ENCODE measurements around the gene SERP1.

Gene SERP1

GRCh38 chr3:150538324-150539208 is 7.7 kb downstream of the SERP1 start:
- H3K4me3 ChIP-seq (ENCODE audit: low read depth, low read length): no peak overlapping the region
- no peak for TF ChIP-seq CTCF (IDR thresholded peaks at IDR 0.05; ENCODE audit: low read depth, low read length)

DNA sequence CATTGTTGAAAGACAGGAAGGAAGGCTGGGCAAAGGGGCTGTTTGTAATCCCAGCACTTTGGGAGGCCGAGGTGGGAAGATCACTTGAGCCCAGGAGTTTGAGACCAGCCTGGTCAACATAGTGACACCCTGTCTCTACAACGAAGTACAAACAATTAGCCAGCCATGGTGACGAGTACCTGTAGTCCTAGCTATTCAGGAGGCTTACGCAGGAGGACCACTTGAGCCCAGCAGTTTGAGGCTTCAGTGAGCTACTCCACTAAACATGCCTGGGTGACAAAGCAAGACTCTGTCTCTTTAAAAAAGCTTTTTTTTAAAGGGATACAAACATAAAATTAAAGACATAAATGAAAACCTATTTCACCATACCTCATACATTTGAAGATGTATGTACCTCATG is 11.1 kb downstream of the SERP1 start:
- H3K4me3 ChIP-seq (ENCODE audit: low read depth, low read length): no peak overlapping the region
- TF ChIP-seq CTCF (IDR thresholded peaks at IDR 0.05; ENCODE audit: low read depth, low read length): no peak

DNA sequence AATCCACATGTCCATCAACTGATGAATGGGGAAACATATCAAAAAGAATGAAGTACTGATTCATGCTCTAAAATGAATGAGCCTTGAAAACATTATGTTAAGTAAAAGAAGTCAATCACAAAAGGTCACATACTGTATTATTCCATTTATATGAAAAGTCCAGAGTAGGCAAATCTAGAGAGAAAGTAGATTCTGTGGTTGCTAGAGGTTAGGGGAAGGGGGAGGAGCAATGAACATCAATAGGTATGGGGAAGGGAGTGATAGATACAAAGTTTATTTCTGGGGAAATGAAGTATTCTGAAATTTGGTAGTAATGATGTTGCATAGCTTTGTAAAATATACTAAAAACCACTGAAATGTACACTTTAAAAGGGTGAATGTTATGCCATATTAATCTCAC is 14.5 kb downstream of the SERP1 start:
- TF ChIP-seq CTCF (IDR thresholded peaks at IDR 0.05; ENCODE audit: low read depth, low read length): no peak
- no peak overlapping the region for H3K4me3 ChIP-seq (ENCODE audit: low read depth, low read length)

GRCh38 chr3:150528354-150528797 is 17.9 kb downstream of the SERP1 start:
- no peak overlapping the region for H3K4me3 ChIP-seq (ENCODE audit: low read depth, low read length)
- peak; percentile 14; the same call in 1 of the 2 replicates for TF ChIP-seq CTCF (IDR thresholded peaks at IDR 0.05; ENCODE audit: low read depth, low read length)

DNA sequence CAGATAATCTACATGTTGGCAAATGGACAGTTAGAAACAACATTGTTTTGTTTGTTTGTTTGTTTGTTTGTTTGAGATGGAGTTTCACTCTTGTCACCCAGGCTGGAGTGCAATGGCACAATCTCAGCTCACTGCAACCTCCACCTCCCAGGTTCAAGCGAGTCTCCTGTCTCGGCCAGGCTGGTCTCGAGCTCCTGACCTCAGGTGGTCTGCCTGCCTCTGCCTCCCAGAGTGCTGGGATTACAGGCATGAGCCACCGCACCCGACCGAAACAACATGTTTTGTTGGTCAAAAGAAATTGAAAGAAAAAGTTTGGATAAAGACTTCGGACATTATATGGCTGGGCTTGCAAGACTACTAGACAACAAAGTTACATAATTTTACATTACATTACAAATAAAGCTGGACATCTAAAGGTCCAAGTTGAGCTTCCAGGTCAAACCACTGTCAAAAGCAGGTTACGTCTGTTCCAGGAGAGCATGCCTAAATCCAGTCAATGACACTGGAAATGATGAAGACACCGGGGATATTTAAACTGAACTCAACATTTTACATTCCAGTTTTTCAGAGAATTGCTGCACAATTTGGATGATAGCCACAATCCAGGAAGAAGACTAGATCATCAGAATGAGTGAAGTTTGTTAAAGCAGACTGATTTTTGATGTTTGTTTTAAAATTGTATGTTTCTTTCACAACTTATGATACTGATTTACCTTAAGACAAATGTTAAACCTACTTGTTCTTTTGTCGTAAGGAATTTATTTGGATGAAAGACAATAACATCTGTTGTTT is 18.6 kb downstream of the SERP1 start:
- TF ChIP-seq CTCF (IDR thresholded peaks at IDR 0.05; ENCODE audit: low read depth, low read length): no peak
- no peak overlapping the region for H3K4me3 ChIP-seq (ENCODE audit: low read depth, low read length)

DNA sequence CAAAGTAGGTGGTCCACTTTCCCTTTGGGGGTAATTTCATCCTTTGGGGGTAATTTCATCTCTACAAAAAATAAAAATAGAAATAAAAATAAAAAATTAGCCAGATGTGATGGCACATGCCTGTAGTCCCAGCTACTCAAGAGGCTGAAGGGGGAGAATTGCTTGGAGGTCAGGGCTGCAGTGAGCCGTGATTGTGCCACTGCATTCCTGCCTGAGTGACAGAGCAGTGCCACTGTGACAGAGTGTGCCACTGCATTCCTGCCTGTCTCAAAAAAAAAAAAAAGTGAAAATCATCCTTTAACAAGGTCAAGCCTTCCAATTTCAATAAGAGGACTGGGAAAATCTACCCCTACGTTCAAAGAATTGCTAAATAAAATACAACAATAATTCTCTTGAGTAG is 22.8 kb downstream of the SERP1 start:
- no peak overlapping the region for H3K4me3 ChIP-seq (ENCODE audit: low read depth, low read length)
- TF ChIP-seq CTCF (IDR thresholded peaks at IDR 0.05; ENCODE audit: low read depth, low read length): no peak

- H3K4me3 ChIP-seq (ENCODE audit: low read depth, low read length): no peak overlapping the region
- TF ChIP-seq CTCF (IDR thresholded peaks at IDR 0.05; ENCODE audit: low read depth, low read length): no peak
Observed at GRCh38 chr3:150521463-150521862, 24.8 kb downstream of the SERP1 start.

All from WI38 (cell line).